Activated CD4-positive, alpha-beta memory T cell treated with anti-CD3 and anti-CD28 coated beads for 36 hours (primary cell): Measurements from ENCODE around the gene FBLN1. TPM values are rescaled to one million over a fixed set of nuclear protein-coding genes. Genes with fewer than 3 reads are reported as not detected.

Source experiments
- total RNA-seq, 2 experiments: library from RNA; stranded (reverse); gene quantifications; one replicate each; pipeline ENCODE4 v1.2.3, GENCODE V29; 2021

Gene FBLN1
- total RNA-seq, 2 experiments from 2014 or later: not detected

Other genes with a start within 250 kb of the FBLN1 start
- gene UPK3A, start 217.9 kb upstream of the FBLN1 start, total RNA-seq: not detected
- 10 to 100 TPM; 55.0 to 56.5 TPM for gene FAM118A, start 192.9 kb upstream of the FBLN1 start, total RNA-seq
- 1 to 10 TPM; 1.1 TPM for gene SMC1B, start 89.3 kb upstream of the FBLN1 start, total RNA-seq
- gene RIBC2, start 89.2 kb upstream of the FBLN1 start, total RNA-seq: 1 to 10 TPM; 7.7 to 9.4 TPM
- gene ATXN10, start 169.0 kb downstream of the FBLN1 start, total RNA-seq: 10 to 100 TPM; 88.6 to 89.9 TPM